Activated CD4-positive, alpha-beta T cell treated with anti-CD3 and anti-CD28 coated beads for 1 hour (primary cell): Measurements from ENCODE around the gene KLHL36.

ENCODE experiments used
- DNase-seq: peaks from one replicate; pipeline ENCODE4 v3.0.0-alpha.2; 2020

Gene KLHL36

DNA sequence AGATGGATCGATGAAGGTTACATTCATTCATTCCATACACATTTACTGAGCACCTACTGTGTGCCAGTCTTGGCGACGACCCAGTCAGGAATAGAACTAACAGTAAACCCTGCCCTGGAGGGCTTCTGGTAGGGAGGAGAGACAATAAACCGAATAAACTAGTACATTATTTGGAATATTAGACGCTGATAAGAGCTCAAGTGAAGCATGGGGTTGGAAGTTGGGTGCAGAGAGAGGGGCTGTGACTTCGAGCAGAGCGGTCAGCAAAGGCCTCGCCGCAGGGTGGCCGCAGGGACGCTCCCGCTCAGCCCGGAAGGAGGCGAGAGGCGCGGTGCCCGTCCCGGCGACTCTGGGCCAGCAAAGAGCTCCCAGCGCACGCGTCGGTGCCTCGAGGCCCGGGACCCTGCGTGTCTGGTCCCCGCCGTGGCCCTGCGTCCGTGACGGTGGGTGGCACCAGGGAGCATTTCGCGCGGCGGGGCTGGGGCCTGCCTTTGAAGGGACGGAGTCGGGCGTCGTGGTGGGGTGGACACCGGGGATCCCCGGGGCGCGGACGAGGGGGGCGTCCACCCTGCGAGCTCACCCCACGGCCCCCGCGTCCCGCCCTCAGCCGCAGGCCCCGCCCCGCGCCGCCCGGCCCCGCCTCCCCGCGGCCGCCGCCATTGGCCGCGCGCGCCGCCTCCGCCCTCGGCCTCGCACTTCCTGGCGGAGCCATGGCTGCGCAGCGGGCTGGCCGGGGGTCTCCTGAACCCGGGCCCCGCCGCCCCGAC is at the start of gene KLHL36:
Gene KLHL36, plus strand, starts transcription at position 684 of the 767 bp plus-strand sequence. CDS start 2,357 bp downstream, outside the sequence.
- DNase-seq, result peak; percentile 63

DNA sequence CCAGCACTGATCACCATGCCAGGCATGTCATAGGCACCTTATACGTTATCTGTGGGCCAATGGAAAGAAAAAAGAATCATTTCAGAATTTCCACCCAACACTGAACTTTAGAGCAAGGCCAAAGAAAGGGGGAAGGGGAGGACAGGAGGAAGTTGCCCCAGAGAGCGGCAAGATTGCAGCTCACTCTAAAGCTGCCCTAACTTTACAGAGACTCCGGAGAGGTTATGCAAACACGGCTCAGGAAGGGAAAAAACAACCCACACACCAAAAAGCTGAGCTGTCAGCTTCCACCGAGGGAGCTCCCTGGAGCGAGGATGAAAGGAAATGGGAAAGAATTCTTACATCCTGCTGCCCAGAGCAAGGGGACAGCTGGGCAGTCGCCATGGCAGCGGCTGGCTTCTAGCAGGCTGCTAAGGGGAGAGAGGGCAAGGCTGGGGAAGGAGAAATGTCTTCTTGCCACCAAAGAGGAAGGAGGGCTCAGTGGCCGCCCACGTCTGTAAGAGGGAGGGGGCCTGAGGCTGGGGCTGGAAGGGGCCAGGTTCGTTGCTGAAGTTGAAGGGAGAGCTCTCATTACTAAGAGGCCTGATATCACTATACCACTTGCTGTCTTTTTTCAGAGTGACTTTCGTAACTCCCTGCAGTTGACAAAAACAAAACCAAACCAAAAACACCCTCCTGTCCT is 48.6 kb upstream of the KLHL36 start:
- DNase-seq, result no peak

DNA sequence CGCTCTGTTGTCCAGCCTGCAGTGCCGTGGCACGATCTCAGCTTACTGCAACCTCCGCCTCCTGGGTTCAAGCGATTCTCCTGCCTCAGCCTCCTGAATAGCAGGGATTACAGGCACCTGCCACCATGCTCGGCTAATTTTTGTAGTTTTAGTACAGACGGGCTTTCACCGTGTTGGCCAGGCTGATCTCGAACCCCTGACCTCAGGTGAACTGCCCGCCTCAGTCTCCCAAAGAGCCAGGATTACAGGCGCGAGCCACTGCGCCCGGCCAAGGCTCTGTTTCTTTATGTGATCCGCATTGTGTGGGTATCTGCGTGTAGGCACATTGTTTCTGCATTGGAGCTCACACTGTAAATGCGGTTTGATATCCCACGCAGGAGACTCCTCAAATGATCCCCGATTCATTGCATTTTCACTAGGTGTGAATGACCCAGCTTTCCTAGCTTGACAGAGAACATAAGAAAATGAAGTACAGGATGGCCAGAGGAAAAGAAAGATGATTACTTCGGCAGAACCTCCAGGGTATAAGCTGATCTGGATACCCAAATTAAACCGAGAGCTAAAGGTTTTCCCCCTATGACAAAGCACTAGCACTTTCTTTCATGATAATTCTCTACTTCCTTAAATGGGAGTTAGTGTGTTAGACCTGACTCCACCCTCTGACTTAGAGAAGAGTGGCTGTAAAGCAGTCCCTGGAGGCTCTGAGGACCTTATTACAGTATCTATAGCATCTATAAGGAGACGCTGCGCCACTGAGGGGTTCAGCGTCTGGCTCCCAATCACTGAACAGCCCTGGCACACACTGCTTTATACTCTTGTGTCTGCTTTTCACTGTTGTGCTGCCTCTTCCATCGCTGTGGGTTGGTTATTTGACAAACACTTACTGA is 47.7 kb upstream of the KLHL36 start:
- DNase-seq, result no peak

DNA sequence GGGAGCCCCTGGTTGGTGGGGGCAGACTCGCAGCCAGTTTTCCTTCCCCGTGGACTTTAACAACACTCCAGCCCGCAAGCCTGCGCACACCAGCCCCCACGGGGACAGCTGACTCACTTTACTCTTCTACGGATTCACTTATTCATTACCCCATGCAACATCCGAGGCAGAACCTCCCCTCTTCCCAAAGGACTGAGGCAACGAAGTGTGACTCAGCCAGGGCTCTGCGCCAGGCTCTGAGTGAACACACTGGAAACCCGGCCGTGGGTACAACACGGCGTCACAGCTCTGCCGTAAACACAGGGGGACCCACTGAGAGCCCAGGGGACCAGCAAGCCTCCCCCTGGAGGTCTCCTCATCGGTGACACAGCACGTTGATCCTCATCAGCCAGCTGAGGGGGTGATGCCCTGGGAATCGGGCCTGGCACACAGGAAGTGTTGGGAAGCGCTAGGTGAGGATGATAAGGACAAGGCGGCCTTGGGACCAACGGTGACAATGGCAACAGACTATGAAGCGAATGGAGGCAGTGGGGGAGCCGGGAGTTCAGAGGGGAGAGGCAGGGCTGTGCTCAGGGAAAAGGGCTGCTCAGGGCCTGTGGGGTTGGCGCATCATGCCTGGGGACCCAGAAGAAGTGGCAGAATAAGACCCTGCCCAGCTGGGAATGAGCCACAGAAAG is 45.0 kb upstream of the KLHL36 start:
- DNase-seq, result no peak

DNA sequence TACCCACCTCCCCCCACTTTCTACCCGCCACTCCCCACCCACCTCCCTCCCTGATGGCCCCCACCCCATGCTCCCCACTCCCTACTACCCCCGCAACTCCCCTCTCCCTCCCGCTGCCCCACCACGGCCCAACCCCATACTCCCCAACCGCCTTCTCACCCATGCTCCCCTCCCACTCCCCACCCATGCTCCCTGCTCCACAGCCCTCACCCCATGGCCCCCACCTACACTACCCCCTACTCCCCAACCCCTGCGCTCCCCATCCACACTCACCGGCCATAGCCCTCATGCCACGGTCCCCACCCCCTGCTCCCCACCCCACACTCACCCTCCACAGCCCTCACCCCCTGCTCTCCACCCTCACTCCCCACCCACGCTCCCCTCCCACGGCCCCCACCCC is 44.4 kb upstream of the KLHL36 start:
- no peak for DNase-seq

DNA sequence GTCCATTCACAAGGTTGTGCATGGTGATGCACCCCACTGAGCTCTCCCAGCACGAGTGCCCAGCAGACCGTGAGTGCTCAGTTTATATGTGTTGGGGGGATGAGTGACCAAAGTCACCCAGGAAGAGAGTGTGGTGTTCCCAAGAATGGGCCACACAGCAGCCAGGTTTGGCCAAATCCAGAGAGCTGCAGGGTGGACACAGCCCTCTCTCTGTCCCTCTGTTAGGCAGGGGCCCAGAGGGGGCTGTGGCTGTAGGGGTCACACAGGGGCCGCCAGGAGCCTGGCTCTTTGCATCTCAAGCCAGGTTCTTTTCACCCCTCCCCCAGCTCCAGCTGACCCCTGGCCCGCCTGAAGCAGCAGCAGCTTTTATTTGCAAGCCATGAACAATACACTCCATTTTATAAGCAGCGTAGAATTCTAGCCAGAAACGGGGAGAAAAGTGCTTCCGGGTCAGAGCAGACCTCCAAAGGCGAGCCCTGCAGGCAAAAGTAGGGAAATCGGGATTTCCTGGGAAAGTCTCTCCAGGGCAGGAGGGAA is 43.8 kb upstream of the KLHL36 start:
- no peak for DNase-seq

DNA sequence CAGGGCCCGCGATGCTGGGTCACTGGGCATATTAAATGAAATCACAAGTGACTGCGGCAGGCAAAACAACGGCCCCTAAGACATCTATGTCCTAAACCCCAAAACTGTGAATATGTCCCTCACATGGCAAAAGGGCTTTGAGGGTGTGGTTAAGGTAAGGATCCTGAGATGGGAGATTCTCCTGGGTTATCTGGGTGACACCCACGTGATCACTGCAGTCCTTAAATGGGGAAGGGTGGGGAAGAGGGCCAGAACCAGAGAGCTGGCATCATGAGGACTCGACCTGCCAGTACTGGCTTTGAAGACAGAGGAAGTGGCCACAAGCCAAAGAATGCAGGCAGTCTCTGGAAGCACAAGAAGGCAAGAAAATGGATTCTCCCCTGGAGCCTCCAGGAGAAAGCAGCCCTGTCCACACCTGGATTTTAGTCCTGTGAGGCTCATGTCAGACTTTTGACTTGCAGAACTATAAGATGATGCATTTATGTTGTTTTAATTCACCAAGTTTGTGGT is 42.9 kb upstream of the KLHL36 start:
- no peak for DNase-seq

DNA sequence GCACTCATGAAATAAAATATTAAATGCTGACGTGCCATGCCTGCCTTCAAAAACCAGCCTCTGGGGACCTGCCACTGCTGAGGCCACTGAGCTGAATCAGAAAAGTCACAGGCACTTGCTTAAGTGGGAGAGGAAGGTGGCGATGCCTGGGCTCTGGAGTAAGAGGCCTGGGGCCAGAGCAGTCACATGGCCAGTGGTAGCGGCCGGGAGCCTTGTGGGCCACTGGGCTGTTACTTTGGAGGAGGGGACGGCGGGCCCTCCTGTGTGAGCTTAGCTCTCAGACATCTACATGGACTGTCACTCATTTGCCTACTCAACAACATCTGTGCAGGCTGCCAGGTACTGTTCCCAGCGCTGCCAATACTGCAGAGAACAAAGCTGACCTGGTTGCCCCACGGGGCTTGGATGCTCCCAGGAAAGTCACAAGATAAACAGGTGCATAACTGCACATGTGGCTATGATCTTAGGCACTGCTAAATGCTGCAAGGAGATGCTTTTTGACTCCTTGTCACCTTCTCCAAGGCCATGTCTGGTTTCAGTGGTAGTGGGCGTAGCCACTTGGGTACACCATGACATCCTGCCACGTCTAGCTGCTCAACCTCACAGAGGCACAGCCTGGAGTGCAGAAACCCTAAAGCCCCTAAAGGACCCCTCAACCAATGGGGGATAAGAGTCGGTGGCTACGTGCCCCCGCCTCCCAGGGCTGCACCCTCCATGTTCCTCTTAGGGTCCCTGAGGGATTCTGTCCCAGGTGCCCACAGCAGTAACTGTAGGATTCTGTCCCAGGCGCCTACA is 42.0 kb upstream of the KLHL36 start:
- no peak for DNase-seq

DNA sequence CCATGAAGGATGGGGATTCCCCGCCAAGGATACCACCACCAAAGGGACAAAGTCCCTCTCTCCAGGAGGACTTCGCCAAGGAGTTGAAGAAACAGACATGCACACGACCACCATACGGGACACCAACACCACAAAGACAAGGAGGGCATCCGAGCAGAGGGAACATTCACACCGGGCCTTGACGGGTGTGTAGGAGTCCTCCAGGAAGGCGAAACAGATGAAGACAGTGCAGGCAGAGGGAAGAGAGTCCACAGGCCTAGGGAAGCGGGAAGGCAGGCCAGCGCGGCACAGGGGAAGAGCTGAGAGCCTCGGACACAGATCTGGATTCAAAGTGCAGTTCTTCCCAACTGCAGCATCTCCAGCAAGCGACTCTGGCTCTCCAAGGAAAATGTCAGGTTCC is 41.2 kb upstream of the KLHL36 start:
- no peak for DNase-seq

DNA sequence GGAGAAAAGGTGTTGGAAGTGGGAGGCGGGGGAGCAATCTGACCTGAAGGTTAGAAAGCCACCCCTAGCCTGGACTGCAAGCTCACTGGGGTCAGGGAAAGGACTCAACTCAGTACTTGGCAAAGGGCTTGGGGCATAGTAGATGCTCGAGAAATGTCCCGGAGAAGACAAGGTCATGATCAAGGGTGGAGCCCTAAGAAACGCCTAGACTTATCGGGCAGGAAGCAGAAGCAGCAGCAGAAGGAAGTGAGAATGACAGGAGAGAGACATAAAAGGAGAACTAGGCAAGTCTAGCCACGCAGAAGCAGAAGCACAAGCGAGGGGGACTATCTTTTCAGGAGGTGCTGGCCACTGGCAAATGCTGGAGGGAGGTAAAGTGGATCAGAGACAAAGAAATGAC is 40.6 kb upstream of the KLHL36 start:
- no peak for DNase-seq

DNA sequence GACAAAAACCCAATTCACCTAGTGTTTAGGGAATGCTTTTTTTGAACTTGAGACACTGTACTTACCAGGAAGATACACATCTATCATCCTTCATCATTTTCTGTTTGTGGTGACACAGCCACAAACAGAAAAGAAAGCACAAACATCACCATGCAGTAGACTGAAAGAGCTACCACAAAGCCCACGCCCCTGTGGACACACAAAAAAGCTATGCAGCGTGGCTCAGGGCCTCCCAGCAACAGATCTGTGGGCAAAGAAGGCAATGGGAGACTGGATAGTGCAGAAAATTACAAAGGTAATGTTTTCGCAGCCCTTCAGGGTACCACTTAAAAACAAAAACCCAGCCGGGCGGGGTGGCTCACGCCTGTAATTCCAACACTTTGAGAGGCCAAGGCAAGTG is 40.0 kb upstream of the KLHL36 start:
- DNase-seq, result no peak

DNA sequence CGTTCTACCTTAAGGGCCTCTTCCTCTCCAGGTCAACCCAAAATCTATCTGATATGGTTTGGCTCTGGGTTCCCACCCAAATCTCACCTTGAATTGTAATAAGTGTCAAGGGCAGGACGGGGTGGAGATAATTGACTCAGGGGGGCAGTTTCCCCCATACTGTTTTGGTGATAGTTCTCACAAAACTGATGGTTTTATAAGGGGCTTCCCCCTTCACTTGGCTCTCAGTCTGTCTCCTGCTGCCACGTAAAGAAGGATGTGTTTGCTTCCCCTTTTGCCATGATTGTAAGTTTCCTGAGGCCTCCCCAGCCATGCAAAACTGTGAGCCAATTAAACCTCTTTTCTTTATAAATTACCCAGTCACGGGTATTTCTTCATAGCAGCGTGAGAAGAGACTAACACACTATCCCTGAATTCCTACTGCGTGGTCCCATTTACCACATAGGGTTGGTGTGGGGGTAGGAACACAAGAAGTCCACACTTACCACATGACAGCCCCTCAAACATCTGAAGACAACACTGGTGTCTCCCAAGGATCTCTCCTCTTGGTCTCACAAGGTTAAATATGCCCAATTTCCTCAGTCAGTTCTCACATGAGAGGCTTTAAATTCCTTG is 38.6 kb upstream of the KLHL36 start:
- no peak for DNase-seq

DNA sequence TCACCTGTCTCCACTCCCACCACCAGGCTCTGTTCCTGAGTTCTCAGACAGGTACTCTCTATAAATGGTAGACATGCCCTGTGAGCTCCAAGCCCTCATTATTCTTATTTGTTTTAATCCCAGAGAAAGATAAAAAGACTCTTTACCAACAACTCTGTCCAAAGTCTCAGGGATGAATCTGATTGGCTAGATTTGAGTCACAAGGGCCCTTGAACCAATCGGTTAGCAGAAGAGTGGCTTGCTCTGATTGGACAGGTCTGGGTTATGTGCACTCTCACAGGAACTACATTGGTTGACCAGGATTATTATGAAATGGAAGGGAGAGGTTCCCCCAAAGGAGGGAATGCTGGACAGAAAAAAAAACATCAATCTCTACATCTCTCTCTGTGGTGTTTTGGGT is 37.9 kb upstream of the KLHL36 start:
- no peak for DNase-seq

DNA sequence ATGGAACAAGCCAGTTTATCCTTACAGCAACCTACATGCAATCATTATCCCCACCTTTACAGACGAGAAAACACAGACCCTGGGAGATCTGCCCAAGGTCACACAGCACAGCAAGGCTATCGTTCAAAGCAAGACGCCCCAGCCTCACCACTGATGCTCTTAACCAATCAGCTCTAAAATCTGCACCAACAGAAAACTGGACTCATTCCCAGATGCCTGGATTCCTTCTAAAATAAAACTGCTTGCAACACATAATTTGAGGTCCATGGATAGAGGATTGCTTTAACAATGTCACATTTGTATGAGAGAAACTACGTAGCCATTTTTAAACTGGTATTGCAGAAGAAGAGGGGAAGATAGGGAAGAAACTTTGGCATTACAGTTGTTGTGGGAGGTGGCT is 37.3 kb upstream of the KLHL36 start:
- no peak for DNase-seq

DNA sequence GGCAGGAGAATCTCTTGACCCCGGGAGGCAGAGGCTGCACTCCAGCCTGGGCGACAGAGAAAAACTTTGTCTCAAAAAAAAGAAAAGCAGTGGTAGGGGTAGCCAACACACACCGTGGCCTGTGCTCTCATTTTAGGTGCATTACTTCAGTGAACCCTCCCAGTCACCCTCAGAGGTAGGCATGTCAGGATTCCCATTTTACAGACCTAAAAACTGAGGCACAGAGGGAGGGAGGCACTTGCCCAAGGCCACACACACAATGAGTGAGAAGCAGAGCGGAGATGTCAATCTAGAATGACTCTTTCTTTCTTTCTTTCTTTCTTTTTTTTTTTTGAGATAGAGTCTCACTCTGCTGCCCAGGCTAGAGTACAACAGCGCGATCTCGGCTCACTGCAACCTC is 35.6 kb upstream of the KLHL36 start:
- no peak for DNase-seq

DNA sequence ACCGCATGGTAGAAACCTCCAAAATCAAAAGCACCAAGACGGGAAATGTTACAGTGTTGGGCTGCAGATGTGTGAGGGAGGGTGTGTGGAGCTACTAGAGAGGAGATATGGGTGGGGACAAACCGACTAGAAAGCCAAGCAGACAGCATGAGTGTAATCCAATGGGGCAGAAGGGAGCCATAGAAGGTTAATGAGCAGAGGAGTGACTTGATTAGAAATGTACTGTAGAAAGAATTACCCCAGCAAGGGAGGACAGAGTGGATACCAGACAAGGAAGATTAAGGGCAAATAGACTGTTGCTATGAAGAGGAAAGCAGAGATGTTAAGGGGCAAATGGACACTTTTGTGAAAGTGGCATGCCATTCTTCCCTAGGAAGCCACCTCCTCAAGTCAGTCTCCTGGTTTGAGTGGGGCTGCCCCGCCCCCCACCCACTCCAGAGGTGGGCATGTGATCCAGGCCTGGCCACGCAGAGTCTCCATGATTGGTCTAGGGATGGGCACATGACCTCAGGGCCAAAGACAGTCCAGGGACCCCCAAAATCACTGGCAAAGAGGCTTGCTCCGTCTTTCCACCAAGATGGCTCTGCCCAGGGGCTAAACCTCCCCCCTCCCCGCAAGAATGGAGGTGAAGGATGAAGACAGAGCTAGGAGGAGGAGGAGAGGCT is 34.8 kb upstream of the KLHL36 start:
- no peak for DNase-seq

DNA sequence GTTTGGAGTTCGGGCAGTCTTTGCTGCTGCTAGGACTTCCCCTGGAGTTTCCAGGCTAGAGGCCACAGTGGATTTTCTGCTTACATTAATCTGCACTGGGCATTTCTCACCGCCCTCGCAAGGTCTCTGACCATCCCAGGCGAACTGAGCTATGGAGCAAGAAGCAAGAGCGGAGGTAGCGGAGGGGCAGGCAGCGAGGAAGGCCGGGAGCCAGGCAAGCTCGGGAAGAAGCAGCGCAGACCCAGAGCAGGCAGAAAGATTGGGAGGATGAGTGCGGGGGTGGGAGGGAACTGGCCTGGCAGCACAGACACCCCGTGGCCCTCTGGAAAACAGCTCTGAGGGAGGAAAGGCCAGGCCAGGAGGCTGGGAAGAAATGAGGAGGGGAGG is 34.2 kb upstream of the KLHL36 start:
- no peak for DNase-seq

DNA sequence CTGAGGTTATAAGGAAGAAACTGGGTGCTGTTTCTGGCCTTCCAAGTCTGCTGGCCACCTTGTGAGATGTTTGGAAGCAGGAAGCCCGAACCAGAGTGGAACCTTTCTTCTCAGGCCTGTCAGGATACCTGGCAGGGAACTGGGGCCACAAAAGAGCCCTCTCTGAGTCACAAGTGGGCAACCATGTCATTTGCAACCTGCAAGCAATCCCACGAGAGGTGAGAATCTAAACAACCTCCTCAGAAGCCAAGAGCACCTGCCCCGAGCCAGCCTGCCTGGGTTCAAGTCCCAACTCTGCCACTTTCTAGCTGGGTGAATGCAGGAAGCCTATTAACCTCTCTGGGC is 33.7 kb upstream of the KLHL36 start:
- no peak for DNase-seq

DNA sequence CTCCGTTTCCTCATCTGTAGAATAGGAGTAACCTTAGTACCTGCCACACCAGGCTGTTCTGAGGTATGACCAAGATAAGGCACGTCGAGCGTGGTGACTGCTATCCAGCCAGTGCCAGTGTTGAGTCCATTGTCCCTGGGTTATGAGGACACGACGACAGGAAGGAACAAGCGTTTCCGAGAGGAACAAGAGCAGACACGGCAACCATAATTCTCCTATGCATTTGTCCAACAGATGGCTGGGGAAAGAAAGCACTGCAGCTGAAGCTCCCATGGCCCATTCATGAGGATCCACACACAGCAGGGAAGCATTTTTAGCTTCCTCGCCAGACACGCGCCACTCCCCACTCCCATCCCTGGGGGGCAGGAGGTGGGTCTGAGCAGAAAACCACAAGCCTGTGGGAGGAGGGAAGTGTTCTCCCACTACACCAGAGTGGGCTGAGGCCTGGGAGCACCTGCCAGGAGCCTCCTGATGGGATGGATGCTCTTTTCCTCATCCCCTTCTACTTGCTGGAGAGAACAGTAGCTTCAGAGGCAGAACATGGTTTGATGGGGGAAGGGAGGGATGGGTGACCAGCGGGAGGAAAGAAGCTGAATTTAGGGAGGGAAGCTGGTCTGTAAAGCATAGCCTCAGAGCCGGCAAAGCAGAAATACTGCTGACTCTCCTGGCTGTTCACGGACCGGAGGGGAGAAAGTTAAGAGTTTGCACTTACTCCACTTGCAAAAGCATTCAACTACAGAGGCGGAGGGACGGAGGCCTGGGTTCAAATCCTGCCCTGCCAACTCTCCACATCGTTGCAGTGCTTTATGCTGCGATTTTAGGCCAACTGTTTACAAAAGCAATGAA is 33.1 kb upstream of the KLHL36 start:
- DNase-seq, result no peak

DNA sequence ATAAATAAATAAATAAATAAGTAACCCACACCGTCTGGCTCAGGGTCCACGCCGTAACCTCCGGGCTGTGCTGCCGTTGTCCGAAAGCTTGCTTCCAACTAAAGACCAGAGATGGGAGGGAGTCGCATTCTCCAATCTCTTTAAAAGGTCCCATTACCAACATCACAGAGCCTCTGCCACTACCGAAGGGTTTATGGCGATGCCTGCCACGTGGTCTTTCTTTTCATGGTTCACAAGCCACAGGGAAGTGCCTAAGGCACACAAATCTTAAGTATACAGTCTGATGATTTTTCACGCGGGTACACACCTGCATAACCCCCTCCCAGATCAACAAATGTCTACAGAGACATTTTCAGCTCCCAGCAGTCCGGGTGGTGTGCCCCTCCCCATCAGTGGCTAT is 31.8 kb upstream of the KLHL36 start:
- no peak for DNase-seq
